Muscle layer of colon (tissue), 2 donors: ENCODE measurements around the gene CNGA4.

ENCODE experiments used
- H3K27ac ChIP-seq: one replicate; pipeline ENCODE4 v1.7.0; 2013; ENCODE audit warnings: low read depth, mild to moderate bottlenecking, low read length, moderate library complexity
- H3K27me3 ChIP-seq, 2 donors: one replicate each; pipeline ENCODE4 v1.7.0; 2013; ENCODE audit warnings: low read length in 2 of 2, mild to moderate bottlenecking in 2 of 2; ENCODE audit not compliant: insufficient read depth in 2 of 2, control insufficient read depth in 1 of 2
- H3K36me3 ChIP-seq: one replicate; pipeline ENCODE4 v1.7.0; 2013; ENCODE audit warnings: mild to moderate bottlenecking, low read length; ENCODE audit not compliant: insufficient read depth
- H3K4me1 ChIP-seq: one replicate; pipeline ENCODE4 v1.7.0; 2013; ENCODE audit warnings: mild to moderate bottlenecking, low read length; ENCODE audit not compliant: insufficient read depth
- H3K4me3 ChIP-seq, 2 donors: one replicate each; pipeline ENCODE4 v1.7.0; 2013; ENCODE audit warnings: low read length in 2 of 2, low read depth in 1 of 2, mild to moderate bottlenecking in 1 of 2, moderate library complexity in 1 of 2
- H3K9ac ChIP-seq: one replicate; pipeline ENCODE4 v1.7.0; 2013; ENCODE audit warnings: low read length
- H3K9me3 ChIP-seq: one replicate; pipeline ENCODE4 v1.7.0; 2013; ENCODE audit warnings: mild to moderate bottlenecking, low read length
- donor health status: abdominal sarcoma.
- donor health status: Adenocarcinoma of cecum.

CNGA4 gene

DNA sequence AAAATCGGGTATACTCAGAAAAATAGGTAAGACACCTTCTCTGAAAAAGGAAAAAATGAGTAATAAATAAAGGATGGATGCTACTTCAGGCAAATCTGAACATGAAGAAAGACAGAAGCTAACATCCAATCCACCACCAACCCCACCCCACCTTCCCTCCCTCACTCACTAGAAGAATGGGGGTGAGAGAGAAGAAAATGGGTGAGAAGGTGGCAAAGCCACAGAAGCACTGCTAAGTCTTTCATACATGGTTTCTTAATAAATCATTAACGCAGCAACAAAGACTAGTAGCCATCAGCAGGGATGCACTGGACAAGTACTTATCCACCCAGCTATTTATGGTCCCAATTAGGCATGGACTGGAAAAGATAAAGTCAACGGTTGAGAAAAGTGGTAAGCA, 10.4 kb upstream of the CNGA4 start:
- no peak overlapping the region for H3K4me3 ChIP-seq
- no peak overlapping the region for H3K9ac ChIP-seq
- H3K27me3 ChIP-seq: no peaks in the 10 kb centered on the region
- H3K9me3 ChIP-seq: no peaks in the 10 kb centered on the region
- peaks cover 20% of the 10 kb centered on the region for H3K4me1 ChIP-seq
- H3K36me3 ChIP-seq: peaks cover 7% of the 10 kb centered on the region
- no peak overlapping the region for H3K27ac ChIP-seq

DNA sequence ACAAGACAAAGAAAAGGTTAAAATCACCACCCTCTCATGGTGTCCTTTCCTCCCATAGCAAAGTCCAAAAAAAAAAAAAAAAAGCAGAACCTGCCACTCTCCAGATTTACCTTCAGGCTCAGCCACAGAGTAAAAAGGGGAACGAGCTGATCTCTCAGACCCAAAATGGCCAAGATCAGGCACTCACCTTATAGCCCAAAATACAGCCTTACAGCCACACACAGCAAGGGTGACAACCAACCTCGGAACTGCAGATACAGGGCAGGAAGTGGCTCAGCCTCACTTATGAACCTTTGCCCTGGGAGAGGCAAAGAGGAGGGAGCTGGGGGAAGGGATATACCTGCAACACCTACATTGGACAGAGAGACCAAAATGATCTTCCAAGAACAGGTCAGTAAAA, 9.0 kb upstream of the CNGA4 start:
- no peaks in the 10 kb centered on the region for H3K36me3 ChIP-seq
- H3K9ac ChIP-seq: no peak overlapping the region
- no peak overlapping the region for H3K27ac ChIP-seq
- peaks cover 25% of the 10 kb centered on the region for H3K4me1 ChIP-seq
- H3K9me3 ChIP-seq: no peaks in the 10 kb centered on the region
- H3K4me3 ChIP-seq: no peak overlapping the region
- no peaks in the 10 kb centered on the region for H3K27me3 ChIP-seq

- H3K9me3 ChIP-seq: no peaks in the 10 kb centered on the region
- H3K9ac ChIP-seq: no peak overlapping the region
- H3K27ac ChIP-seq: no peak overlapping the region
- H3K27me3 ChIP-seq: no peaks in the 10 kb centered on the region
- H3K36me3 ChIP-seq: no peaks in the 10 kb centered on the region
- H3K4me3 ChIP-seq: no peak overlapping the region
- peaks cover 13% of the 10 kb centered on the region for H3K4me1 ChIP-seq
Observed at GRCh38 chr11:6232899-6233298, 6.0 kb upstream of the CNGA4 start.

DNA sequence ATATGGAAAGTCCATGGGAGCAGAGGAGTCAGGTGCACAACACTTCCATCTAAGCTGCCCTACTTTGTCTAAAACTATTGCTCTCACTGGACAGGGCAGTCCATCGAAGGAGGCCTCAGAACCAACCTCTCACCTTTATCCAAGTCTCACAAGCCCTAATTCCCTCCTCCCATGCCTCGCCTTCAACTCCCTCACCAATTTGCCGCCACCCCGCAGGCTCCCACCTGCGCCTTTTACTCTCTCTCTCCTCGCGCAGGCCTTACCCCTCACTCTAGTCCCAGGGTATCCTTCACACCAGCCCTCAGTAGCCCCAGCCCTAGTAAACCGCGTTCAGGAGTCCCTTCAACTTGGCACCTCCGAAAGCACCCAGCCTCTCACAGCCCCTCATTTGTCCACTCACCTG, 4.9 kb upstream of the CNGA4 start:
- H3K9ac ChIP-seq: peak overlapping the region; percentile 97
- H3K4me3 ChIP-seq: peak overlapping the region; percentile 39 to 98
- peak overlapping the region; percentile 83 for H3K27ac ChIP-seq
- H3K36me3 ChIP-seq: no peaks in the 10 kb centered on the region
- no peaks in the 10 kb centered on the region for H3K27me3 ChIP-seq
- H3K9me3 ChIP-seq: no peaks in the 10 kb centered on the region
- H3K4me1 ChIP-seq: peaks cover 13% of the 10 kb centered on the region

- no peaks in the 10 kb centered on the region for H3K9me3 ChIP-seq
- no peaks in the 10 kb centered on the region for H3K36me3 ChIP-seq
- peak within 1 kb of the TSS; percentile 56 to 98 for H3K4me3 ChIP-seq
- H3K9ac ChIP-seq: peak within 1 kb of the TSS; percentile 97
- peak within 1 kb of the TSS; percentile 83 for H3K27ac ChIP-seq
- H3K4me1 ChIP-seq: peaks cover 13% of the 10 kb centered on the region
- no peaks in the 10 kb centered on the region for H3K27me3 ChIP-seq
Observed at GRCh38 chr11:6234387-6235107, 4.3 kb upstream of the CNGA4 start, which contains the start of gene FHIP1B. TSS of gene FHIP1B (minus strand) at chr11:6234636. CDS start at chr11:6224516, 10,120 bp downstream.

GRCh38 chr11:6237266-6237665, 1.6 kb upstream of the CNGA4 start:
- no peak overlapping the region for H3K27ac ChIP-seq
- H3K9ac ChIP-seq: no peak overlapping the region
- H3K36me3 ChIP-seq: no peaks in the 10 kb centered on the region
- peaks cover 13% of the 10 kb centered on the region for H3K4me1 ChIP-seq
- H3K4me3 ChIP-seq: no peak overlapping the region
- H3K9me3 ChIP-seq: no peaks in the 10 kb centered on the region
- H3K27me3 ChIP-seq: no peaks in the 10 kb centered on the region

GRCh38 chr11:6237761-6238302, 1.1 kb upstream of the CNGA4 start:
- no peaks in the 10 kb centered on the region for H3K36me3 ChIP-seq
- peaks cover 11% of the 10 kb centered on the region for H3K4me1 ChIP-seq
- H3K27ac ChIP-seq: no peak overlapping the region
- H3K9ac ChIP-seq: no peak overlapping the region
- H3K9me3 ChIP-seq: no peaks in the 10 kb centered on the region
- no peaks in the 10 kb centered on the region for H3K27me3 ChIP-seq
- no peak overlapping the region for H3K4me3 ChIP-seq

GRCh38 chr11:6240139-6240538, 1.2 kb downstream of the CNGA4 start:
- H3K27ac ChIP-seq: no peak overlapping the region
- no peak overlapping the region for H3K4me3 ChIP-seq
- H3K4me1 ChIP-seq: no peaks in the 10 kb centered on the region
- H3K27me3 ChIP-seq: no peaks in the 10 kb centered on the region
- no peaks in the 10 kb centered on the region for H3K36me3 ChIP-seq
- no peaks in the 10 kb centered on the region for H3K9me3 ChIP-seq
- no peak overlapping the region for H3K9ac ChIP-seq

DNA sequence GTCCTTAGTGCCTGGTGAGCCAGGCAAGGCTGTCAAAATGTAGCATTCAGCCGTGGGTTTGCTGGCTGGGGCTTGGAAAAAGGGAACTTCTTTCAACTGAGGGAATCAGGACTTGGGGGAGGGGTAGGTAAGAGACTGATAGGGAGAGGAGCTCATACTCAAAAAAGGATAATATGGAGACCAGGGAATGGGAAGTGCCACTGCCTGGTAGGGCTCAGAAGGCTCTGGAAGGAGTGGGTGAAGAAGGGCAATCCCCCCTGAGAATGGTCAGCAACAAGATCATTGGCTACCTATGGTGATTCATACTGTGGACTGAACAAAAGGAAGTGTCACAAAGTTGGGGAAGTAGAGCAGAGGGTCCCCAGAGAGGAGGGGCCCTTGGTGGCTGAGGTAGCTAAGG, 1.9 kb downstream of the CNGA4 start:
- Histone ChIP-seq H3K4me1 (no peaks in the 10 kb centered on the region), H3K4me3 (no peak overlapping the region), H3K27me3 (no peaks in the 10 kb centered on the region), H3K9ac (no peak overlapping the region), H3K9me3 (no peaks in the 10 kb centered on the region), H3K27ac (no peak overlapping the region), H3K36me3 (no peaks in the 10 kb centered on the region)

- no peaks in the 10 kb centered on the region for H3K36me3 ChIP-seq
- H3K27ac ChIP-seq: no peak overlapping the region
- H3K27me3 ChIP-seq: no peaks in the 10 kb centered on the region
- no peaks in the 10 kb centered on the region for H3K9me3 ChIP-seq
- no peaks in the 10 kb centered on the region for H3K4me1 ChIP-seq
- H3K4me3 ChIP-seq: no peak overlapping the region
- H3K9ac ChIP-seq: no peak overlapping the region
Observed at GRCh38 chr11:6241316-6241715, 2.4 kb downstream of the CNGA4 start.

GRCh38 chr11:6245536-6245935, 6.6 kb downstream of the CNGA4 start:
- peaks cover 7% of the 10 kb centered on the region for H3K4me1 ChIP-seq
- no peaks in the 10 kb centered on the region for H3K9me3 ChIP-seq
- no peak overlapping the region for H3K27ac ChIP-seq

DNA sequence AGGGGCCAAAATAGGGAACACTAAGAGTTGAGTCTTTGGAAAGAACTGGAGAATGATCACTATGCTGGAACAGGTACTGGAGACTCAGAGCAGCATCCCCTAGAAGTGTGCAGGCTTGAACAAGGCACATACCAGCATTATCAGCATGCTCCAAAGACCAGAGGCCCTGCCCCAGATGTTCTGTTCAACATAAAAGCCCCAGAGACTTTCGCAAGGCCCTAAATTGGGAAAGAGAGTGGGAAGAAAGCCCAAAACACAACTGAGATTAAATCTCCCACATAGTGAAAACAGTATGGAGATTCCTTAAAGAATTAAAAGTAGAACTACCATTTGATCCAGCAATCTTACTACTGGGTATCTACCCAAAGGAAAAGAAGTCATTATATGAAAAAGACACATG, 9.4 kb downstream of the CNGA4 start:
- H3K36me3 ChIP-seq: no peaks in the 10 kb centered on the region
- no peaks in the 10 kb centered on the region for H3K9me3 ChIP-seq
- peaks cover 20% of the 10 kb centered on the region for H3K4me1 ChIP-seq
- no peak overlapping the region for H3K9ac ChIP-seq
- H3K27me3 ChIP-seq: no peaks in the 10 kb centered on the region
- H3K4me3 ChIP-seq: no peak overlapping the region
- H3K27ac ChIP-seq: no peak overlapping the region

More at GRCh38 chr11:6245536-6245935, 6.6 kb downstream of the CNGA4 start:
- no peaks in the 10 kb centered on the region for H3K27me3 ChIP-seq
- no peak overlapping the region for H3K9ac ChIP-seq
- H3K36me3 ChIP-seq: no peaks in the 10 kb centered on the region
- no peak overlapping the region for H3K4me3 ChIP-seq
